GM12874 (cell line): ENCODE data around the gene ATP13A5.

Experiments
- CTCF ChIP-seq: IDR thresholded peaks from 2 replicates; pipeline ENCODE4 v1.5.1; 2011; ENCODE audit warnings: low read depth, mild to moderate bottlenecking, control low read depth, low read length, moderate library complexity; ENCODE audit not compliant: insufficient read depth

The ATP13A5 gene

GRCh38 chr3:193372783-193373182 is 5.8 kb downstream of the ATP13A5 start:
- TF ChIP-seq CTCF: no peak

- no peak for TF ChIP-seq CTCF
These were observed 10.7 kb downstream of the ATP13A5 start for GRCh38 chr3:193367868-193368267.

- no peak for TF ChIP-seq CTCF
These were observed 21.3 kb downstream of the ATP13A5 start for GRCh38 chr3:193357291-193357690.

GRCh38 chr3:193354423-193354822 is 24.1 kb downstream of the ATP13A5 start:
- no peak for TF ChIP-seq CTCF

GRCh38 chr3:193350744-193351143 is 27.8 kb downstream of the ATP13A5 start:
- TF ChIP-seq CTCF: no peak

- no peak for TF ChIP-seq CTCF
These were observed 29.9 kb downstream of the ATP13A5 start for GRCh38 chr3:193348686-193349085.

GRCh38 chr3:193347521-193348501 is 30.7 kb downstream of the ATP13A5 start:
- TF ChIP-seq CTCF: no peak
